HK-2 (cell line): ENCODE results near the gene TMEM272.

Experiments used
- DNase-seq: peaks from one replicate; pipeline ENCODE4 v3.0.0-alpha.2; 2018; ENCODE audit not compliant: unreplicated experiment

Gene TMEM272

DNA sequence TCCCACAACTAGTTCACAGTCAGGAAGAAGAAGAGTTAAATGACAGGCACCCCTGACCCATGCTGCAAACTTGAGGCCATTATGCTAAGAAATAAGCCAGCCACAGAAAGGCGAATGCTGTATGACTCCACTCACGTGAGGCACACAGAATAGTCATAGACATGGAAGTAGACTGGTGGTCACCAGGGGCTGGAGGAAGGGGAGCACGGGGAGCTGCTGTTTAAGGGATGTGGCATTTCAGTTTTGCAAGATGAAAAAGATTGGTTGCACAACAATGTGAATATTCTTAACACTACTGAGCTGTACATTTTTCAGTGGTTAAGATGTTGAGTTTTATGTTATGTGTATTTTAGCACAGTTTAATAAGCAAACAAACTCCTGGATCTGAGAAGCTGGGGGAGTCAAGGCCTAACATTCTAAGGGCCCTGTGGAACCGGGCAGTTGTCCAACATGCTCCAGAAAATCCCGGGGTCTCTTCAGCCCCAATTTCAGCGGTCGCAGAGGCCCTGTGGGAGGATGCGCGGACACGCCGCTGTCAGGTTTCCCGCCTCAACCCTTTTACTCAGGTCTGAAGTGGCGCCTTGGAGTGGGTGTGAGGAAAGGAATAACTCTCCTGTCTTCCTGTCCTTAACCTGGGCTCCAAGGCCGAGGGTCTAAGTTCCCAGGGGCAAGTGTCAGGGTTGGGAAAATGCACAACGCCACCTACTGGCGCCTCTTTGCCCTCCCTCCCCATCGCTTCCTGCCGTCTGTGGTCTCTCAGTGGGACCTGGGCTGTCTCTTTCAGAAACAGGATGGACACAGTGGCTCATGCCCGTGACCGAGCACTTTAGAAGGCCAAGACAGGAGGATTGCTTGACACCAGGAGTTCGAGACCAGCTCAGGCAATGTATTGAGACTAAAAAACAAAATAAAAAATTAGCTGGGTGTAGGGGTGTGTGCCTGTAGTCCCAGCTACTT lies 4.4 kb upstream of the TMEM272 start:
- DNase-seq = no peak

DNA sequence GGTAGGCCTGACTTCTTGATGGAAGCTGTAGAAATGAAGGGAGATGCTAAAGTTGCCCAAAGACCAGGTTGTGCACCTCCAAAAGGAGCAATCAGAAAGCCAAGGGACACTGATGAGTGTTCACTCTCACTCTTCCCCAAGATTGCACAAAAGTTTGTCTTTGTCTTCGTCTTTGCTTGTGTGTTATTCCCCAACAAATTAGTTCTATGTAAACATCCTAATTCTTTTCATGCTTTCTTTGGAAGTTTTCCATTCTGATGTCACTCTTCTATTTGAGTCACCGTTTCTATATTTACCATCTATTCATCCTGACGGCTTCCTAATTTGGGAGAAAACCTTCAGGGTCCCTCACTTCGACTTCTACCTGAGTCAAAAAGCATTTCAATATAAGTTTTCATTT lies 3.7 kb upstream of the TMEM272 start:
- DNase-seq = no peak

GRCh38 chr13:51846756-51847155 lies 1.8 kb upstream of the TMEM272 start:
- DNase-seq = no peak

GRCh38 chr13:51845574-51846318 lies 769 bp upstream of the TMEM272 start:
- no peak for DNase-seq

DNA sequence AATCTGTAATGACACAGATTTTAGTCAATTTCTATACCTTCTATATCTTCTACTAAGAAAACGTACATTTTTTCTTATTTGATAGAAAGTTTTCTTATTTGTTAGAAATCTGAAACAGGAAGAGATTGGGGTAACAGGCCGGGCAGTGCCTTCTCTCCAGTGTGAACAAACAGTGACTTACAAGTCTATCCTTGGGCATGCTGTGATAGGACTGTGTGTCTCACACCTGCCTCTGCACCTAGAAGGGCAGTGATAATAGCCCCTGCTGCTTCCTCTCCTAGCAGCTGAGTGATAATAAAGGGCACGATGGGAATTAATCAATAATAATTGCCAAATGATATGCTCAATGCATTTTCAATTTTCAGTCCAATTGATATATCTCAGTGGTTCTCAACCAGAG lies 1.4 kb downstream of the TMEM272 start:
- DNase-seq = no peak

GRCh38 chr13:51841732-51842131 lies 3.2 kb downstream of the TMEM272 start:
- DNase-seq = no peak

GRCh38 chr13:51840917-51841316 lies 4.1 kb downstream of the TMEM272 start:
- no peak for DNase-seq

GRCh38 chr13:51839711-51840540 lies 5.1 kb downstream of the TMEM272 start:
- no peak for DNase-seq

DNA sequence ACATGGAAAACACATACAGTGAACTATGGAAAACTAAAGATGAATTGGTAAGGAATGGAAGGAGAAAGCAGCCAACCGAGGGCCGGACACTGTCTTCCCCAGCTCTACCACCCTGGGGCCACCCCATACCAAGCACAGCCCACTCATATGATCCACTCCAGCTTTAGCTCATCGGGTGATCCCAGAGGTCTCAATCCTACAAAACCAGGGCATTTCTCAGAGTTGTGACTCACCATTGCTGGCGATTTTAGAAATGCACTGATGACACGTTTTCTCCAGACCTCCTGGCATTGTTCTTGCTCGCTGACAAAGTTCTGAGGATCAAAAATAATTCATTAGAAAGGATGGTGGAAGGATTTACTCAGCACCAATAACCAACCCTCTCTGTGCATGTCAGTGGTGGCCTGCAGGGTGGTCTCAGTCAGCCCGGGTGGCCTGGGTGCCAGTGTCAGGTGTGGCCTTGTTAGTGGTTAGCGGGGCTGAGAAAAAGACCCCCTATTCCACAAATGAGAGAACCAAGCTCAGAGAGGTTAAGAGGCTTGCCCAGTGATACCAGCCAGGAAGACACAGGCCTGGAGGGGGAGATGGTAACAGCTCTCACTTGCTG lies 6.6 kb downstream of the TMEM272 start:
- DNase-seq = no peak

GRCh38 chr13:51837016-51837415 lies 8.0 kb downstream of the TMEM272 start:
- DNase-seq = no peak

- DNase-seq = no peak
Observed at GRCh38 chr13:51834581-51835171, 10.3 kb downstream of the TMEM272 start.

- no peak for DNase-seq
Observed at GRCh38 chr13:51833980-51834379, 11.0 kb downstream of the TMEM272 start.

GRCh38 chr13:51832471-51833152 lies 12.4 kb downstream of the TMEM272 start:
- no peak for DNase-seq

- DNase-seq = no peak
Observed at GRCh38 chr13:51831519-51831918, 13.5 kb downstream of the TMEM272 start.

DNA sequence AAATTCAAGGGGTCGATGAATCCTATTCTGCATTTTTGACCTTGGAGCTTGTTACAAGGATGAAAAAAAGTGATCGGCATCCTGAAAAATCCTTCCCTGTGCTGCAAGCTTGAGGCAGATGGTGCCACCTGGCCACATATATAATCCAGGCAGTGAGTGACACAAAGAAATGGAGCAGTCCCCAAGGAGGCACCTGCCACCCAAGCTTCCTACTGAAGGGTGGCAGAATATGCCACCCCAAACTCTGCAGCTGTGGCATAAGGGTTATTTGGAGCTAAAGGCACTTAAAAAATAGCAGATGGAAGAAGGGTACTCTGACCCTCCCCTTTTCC lies 15.4 kb downstream of the TMEM272 start:
- no peak for DNase-seq

- DNase-seq = no peak
Observed at GRCh38 chr13:51828730-51829567, 16.0 kb downstream of the TMEM272 start.

DNA sequence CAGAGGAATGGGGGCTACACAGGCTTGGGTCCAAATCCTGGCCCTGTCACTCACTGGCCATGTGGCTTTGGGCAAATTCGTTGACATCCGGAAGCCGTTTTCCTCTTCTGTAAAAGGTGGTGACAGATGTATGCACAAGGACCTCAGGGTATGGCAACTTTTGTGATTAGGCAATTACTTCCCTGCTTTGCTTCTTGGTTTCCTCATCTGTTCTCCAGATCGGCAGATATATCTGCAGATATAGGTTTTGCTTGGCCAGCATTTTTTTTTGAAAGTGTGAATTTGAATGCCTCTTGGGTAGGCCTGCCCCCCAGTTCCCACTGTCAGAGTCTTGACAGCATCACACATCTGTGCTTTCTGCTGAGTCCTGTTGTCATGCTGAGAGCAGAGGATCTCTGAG lies 17.7 kb downstream of the TMEM272 start:
- DNase-seq = no peak

DNA sequence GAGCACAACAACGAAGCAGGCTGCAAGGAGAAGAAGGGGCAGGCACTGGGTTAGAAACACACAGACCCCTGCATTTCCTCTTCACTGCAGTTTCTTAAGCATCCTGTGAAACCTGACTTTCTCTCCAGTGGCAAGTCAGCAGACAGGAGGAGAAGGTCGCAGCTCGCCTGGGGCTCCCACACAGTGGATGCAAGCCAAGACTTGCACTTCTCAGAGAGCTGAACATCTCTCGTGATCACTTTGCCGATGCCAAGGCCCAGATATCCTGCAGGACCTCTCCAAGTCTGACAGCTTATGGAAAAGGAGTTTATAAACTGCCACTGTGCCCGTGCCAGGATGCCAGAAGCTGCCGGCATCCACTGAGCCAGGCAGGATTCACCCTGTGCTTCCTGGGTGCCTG lies 18.4 kb downstream of the TMEM272 start:
- no peak for DNase-seq

- no peak for DNase-seq
Observed at GRCh38 chr13:51825681-51826254, 19.2 kb downstream of the TMEM272 start.
